NCI-H128 (cell line): ENCODE measurements around the gene ADTRP.

Source experiments
- DNase-seq: peaks from one replicate; lab custom pipeline; 2025; ENCODE audit not compliant: unreplicated experiment; lab: John Stamatoyannopoulos, UW

The ADTRP gene, protein sequence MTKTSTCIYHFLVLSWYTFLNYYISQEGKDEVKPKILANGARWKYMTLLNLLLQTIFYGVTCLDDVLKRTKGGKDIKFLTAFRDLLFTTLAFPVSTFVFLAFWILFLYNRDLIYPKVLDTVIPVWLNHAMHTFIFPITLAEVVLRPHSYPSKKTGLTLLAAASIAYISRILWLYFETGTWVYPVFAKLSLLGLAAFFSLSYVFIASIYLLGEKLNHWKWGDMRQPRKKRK

DNA sequence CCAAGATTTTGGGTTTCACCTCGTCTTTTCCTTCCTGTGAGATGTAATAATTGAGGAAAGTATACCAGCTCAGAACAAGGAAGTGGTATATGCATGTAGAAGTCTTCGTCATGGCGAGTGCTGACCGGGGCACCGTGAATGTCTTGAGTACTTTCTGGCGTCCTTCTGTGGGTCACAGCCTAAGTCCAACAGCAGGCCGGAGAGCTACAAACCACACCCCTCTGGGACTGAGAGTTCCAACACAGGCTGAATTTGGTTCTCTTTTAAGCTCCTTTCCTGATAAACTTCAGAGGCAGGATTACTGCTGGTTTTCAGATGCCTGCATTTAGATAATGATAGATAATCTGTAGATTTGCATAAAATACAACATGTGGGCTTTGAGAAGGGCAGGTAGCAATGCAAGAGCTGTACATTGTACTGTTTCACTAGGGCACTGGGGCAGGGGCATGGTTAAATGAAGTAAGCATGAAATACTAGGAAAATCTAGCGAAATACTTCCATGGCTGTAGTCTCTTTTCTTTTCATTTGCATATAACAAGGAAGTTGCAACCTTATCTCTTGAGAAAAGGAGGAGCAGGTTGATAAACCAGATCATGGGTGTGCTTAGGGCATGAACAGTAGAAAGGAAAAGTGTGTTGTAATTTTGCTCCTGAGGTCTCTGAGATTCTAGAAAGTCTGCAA lies at the start of gene ADTRP:
Gene ADTRP, minus strand, starts transcription at position 156 of the 681 bp plus-strand sequence. Its CDS starts 44 bp downstream, at position 112.
- DNase-seq: no peak

DNA sequence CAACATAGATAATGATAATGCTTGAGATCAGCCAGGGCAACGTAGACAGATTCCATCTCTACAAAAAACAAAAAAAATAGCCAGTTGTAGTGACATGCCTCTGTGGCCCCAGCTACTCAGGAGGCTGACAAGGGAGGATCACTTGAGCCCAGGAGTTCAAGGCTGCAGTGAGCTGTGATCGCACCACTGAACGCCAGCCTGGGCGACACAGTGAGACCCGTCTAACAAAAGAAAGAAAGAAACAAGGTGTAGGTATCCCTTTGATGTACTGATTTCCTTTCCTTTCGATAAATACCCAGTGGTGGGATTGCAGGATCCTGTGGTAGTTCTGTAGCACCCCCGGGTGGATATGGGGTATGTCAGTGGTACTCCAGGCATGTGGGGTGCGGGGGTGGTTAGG lies 48.2 kb upstream of the ADTRP start:
- no peak for DNase-seq

DNA sequence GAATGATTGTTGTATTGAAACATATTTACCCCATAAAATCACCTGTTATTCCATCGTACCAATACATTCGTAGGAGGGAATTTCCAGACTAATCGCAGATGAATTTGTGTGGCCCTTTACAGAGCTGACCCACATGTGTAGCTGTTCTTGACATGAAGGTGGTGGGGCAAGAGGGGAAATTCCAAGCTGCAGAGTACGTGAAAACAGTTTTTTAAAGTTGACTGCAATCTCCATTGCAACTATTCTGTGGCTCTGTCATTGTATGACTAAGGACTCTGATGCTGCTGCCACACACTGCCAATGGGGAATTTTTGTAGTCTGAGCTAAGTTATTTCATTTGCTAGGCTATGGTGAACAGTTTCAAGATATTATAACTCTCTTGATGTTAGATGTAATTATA lies 46.4 kb upstream of the ADTRP start:
- no peak for DNase-seq

DNA sequence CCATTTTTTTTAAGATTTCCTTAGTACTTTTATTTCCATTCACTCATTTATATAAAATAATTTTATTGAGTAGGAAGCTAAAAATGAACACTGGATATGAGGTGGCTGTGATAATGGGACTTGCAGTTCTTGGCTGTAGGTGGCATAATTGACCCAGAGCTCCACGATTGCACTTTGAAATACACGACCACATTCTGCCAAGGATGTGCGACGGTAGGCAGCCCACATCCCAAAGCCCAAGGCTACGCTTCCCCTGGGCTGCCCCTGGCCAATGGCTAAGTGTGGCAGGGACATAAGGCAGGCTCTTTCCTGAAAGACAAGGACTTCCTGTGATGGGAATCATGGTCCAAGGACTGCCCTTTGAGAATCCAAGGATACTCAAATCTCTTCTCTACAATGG lies 43.7 kb upstream of the ADTRP start:
- DNase-seq: no peak

DNA sequence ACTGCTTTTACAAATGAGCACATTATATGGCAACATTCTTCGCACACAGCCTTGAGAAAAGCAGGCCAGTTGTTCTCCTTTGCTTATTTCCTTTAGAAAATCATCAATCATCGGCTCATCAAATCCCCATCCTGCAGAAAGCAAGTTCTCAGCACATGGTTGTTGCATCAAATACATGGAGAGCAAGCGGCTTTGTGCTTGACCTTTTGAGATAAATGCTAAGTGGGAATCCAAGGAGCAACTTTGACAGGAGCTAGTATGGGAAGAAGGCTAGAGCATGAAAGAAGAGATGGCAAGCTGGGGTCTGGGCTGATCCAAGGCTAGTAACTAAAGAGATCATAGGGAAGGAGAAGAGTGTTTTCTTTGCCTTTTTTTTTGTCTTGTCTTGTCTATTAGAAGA lies 43.2 kb upstream of the ADTRP start:
- DNase-seq: no peak

DNA sequence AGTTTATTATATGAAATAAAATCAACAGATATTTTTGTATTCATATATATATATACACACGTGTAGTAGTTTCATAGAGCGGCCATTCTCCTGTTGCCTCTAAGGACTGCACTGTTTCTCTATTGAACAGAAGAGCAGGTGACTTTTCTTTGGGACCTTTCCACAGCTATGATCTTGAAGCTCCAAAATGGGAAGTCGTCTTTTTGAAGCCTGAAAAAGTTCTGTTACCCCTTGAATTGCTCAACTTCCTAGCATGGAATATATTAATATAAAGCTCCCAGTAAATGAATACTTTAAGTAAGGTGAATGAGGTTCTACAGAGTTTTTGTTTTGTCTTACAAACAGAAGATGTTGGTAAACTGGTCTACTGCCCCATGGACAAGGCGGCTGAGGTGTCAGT lies 42.2 kb upstream of the ADTRP start:
- DNase-seq: no peak

DNA sequence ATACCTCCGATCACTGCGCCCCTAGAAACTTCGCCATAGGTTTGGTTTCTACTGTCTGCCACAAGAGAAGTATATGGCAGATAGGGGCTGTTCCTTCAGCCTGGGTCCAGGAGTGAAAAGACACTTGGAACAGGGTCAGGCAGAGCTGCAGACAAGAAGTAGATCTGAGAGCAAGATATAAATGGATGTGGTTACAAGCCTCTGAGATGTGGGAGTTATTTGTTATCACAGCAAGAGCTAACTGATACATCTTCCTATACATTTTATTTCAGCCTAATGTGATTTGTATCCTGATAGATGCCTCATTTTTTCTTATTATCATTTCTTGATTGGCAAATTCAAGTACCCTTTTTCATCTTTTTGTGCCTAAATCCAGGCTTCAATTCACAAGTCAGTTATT lies 40.9 kb upstream of the ADTRP start:
- no peak for DNase-seq

DNA sequence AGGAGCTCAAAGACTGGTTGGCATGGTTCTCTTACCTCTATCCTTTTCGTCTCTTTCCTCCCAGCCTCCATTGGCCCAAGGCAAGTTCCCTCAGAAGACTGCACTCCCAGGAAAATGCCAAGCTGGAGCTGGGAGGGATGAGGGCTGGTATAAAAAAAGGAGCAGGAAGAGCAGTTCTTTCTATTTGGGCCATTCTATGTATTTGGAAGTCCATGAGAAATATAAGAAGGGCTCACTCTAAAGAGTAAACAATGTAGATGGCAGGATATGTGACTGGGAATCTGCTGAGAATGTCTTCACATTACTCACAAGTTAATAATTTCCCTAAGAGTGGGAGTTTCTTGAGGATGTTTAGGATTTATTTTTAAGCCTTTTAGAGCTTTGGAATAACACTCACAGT lies 36.6 kb upstream of the ADTRP start:
- no peak for DNase-seq

DNA sequence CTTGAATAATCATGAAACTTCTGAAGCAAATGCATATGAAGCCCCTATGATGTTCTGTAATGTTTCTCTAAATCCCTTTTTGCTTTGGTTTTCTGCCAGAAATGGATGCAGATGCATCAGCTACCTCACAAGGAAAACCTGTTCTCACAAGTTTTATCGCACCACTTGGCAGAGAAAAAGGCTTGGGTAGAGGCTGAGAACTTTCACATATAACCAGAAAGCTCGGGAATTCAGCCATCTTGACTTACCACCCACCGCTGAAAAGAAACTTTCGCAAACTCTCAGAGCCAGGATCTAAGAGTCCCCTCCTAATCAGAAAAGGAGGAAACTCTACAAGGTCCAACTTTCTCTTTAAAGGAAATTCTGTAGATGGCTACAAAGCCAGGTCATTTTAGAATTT lies 36.2 kb upstream of the ADTRP start:
- DNase-seq: no peak

DNA sequence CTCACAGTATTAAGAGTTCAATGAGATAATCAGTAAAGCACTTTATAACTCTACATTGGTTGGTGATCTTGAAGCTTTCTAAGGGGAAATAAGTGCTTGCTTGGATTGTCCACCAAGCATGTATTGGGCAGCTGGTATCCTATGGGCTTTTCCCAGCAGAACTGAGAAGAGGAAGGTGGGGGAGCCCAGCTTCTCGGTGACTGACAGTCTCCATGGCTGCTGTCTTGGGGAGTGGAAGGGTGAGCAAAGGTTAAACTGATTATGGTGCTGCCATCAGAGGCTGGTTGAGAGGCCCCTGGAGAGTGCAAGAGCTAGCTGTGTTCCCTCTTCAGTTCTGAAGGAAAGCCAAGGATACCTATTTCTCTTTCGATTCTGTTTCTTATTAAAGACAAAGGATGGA lies 35.5 kb upstream of the ADTRP start:
- no peak for DNase-seq

DNA sequence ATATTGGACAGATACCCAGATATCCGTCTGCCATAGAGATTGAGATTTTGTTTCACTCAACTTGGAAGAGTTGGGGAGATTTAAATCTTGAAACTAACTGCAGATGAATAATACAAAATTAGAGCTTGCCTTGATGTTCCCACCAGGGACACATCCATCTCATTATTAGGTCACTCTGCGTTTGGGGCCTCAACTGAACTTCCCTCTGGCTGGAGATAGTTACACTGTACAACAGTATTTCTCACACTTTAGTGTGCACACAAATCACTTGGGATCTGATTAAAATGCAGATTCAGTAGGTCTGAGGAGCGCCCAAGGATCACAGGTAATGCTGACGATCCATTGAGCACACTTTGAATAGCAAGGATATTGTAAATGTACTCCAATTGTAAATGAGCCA lies 35.0 kb upstream of the ADTRP start:
- DNase-seq: no peak

DNA sequence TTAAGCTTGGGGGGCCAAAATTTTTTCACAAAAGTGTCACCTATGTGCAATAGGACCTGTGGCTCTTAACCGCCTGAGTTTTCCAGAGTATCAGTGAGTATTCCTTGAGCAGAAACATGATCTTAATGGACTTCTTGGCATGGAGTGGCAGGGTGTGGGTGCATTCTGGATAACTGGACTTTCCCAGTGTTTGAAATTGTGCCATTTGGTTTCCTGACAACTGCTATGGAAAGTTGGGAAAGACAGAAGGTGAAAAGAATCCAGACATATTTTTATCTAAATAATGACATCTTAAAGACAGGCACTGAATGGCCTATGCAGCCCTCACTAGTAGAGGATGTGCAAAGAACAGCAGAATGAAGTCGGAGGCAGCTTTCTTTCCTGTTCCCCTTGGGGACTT lies 34.3 kb upstream of the ADTRP start:
- DNase-seq: no peak

DNA sequence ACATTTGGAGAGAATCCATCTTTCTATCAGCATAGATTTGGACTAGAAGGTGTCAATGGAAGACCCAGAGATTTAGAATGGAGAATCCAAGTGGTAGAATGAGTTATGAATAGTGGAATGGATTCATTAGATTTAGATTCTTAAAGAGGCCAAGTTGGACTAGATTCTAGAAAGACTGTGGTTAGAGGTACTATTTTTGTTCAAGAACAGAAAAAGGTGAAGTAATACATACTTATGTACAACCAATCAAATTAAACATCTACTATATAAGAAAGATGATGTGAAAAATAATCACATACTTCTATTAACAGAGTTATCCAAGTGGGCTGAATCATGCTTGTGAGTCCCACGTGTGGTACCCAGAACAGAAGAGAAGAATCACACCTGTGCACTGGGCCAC lies 33.8 kb upstream of the ADTRP start:
- DNase-seq: no peak

DNA sequence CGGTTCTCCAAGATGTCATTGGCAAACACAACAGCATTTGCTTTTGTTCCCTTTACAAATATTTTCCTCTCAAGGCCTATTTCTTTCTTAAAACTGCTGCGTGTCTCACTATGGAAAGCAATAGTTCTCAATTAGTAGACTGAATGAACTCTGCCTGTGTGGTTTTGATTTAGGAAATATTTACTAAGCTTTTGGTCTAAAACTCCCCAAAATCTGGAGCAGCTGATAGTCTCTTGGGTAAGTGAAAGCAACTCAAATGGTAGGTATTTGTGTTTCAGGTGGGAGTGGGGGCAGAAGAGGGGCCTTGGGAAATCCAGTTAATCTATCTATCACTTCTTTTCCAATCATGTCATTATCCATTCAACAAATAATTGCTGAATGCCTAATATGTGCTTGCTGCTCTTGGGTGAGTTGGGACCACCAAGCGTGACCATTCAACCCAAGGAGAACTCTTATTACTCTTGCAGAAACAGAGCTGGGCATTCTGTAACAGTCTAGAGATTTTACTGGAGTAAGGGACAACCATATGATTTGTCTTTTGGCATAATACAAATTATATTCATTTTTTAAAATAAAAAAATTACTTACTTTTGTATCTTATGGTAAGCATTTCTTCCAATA lies 33.2 kb upstream of the ADTRP start:
- DNase-seq: no peak

DNA sequence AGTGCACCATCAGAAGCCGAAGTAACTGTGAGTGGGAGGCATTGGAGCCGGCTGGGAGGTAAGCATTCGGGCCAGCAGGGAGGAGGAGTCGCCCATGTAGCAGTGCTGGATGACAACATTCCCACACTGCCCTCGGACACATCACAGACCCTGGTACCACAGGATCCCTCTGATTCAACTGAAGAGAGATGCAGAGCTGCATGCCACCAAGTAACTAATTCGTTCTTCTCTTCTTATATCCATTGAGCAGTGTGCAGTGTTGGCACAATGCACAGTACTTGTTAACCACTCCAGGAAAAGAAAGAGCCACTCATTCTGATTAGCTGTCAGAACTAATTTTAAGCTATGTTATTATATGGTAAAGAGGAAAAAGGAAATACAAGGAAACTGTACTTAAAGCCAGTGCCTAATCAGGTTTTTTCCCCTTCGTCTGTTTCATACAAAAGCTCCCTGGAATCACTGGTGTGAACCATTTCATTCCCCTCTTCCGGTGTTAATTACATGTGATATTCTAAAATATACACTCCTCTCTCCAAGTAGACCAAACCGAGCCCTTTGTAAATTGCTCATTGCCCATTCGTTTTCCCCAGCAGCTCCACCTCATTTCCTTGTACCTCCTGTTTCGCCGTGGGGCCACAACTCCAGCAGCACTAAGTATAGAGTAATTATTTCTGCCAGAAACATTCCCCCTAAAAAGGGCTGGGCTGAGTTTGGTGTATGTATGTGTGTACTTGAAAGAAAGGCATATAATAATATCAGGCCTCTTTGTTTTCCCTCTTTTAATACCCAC lies 32.4 kb upstream of the ADTRP start:
- no peak for DNase-seq

DNA sequence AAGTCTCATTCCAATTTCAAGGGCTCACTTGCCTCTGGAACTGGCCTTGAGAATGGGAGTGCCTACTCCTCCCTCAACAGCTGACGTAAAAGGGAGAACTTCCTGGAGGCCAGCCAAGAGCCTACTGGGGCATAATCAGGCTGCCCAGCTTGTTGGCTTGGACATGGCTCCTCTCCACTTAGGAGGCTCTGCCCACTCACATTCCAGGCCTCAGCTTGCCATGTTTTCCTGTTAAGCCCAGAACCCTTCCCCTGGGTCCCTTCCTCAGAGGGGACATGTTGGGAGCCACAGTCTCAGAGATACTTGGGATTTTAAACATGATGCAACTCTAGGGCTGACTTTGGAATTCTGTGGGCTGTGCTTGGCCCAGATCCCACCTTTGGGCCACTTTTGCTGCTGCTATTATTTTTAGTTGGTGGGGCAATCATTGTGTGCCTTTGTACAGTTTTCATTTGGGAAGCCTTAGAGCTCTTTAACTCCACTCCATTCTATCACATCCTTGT lies 31.5 kb upstream of the ADTRP start:
- DNase-seq: no peak

DNA sequence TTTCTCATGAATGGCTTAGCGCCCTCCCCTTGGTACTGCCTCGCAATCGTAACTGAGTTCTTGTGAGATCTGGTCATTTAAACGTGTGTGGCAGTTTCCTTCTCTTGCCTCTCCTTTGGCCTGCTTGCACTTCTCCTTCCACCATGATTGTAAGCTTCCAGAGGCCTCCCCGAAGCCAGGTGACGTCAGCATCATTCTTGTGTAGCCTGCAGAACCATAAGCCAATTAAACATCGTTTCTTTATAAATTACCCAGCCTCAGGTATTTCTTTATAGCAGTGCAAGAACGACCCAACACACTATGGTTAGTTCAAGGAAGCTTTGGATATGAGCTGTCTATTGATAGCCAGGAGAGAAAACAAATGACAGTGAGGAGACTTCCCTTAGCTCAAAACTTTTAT lies 29.5 kb upstream of the ADTRP start:
- no peak for DNase-seq

DNA sequence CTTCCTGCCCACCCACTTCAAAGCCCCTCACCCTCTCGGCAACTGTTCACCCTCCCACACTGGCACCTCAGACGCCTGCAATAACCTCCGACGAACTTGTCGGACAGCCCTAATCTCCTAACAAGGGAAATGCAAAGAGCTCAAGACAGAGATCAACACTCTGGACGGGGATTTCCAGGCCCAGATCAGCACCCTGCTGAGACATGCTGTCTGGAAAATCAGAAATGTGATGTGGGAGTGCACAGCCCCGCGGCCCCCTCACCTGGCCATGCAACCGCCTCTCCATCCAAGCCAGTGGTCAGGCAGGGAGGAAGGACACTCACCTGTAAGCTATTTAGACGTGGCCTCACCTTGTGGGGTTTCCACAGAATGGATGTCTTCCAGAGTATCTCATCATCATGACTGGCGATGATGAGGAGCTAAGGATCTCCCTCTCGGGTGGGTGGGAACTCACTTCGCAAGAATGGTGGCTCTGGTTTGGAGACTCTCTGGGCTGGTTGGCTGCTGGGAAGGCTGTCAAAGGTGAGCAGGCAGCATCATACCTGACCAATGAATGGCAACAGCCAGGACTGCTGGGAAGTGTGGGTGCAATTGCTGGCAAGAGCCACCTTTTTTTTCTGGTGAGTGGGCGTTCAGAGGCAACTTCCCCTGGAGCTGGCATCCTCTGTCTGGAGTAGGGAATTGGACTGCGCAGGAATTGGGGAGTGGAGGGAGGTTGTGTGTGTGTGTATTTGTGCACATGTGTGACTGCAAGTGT lies 28.1 kb upstream of the ADTRP start:
- no peak for DNase-seq

DNA sequence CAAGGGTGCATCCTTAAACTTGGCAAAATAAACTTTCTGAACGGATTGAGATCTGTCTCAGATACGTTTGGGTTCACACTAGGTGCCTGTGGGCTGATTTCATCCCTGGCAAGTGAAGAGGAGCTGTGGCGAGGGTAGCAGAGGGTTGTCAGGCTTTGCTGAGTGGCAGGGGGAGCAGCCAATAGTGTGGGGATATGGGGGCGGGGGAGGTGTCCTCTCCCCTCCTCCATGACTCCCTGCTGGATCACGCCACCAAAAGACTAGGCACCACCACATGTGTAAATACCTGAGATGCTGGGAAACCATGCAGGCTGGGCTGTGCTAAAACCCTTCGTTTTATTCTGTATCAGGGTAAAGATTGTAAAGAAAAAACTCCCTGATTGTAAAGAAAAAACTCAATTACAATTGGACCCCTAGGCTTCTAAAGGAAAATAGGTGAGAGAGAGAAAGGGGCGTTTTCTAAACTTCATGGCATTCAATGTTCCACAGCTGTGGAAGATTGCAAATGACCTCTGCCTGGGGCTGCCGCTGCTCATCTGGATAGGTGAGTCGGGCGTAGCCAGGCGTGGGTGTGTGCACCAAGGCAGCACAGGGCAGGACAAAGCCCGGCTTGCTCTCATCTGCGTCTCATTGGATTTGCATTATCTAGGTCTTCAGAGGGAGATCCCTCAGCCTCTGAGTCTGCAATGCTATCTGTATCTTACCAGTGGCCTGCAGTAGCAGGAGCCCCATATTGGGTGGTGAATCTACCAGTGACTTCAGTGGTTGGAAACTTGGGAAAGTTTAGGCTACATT lies 26.9 kb upstream of the ADTRP start:
- DNase-seq: no peak

DNA sequence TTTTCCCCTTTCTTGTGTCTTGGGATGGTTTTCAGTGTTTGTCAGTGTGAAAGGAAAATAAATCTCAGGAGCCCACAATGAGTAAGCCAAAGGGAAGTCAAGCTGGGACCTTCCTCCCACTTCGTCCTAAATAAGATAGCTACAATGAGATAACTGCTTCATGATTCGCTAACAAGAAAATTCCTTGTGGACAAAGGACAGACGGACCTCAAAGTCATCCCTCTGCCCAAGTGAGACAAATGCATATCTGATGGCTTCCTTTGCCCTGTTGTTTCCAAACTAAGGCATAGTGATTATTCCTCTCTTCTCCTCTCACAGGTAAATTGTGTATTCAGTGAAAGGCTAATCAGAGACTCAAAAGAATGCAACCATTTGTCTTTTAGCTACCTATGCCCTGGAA lies 26.1 kb upstream of the ADTRP start:
- no peak for DNase-seq
